IMR-90 (cell line): ENCODE results near the gene MYO10. TPM values are rescaled to one million over a fixed set of nuclear protein-coding genes. Genes with fewer than 3 reads are reported as not detected.

Source experiments
- ATAC-seq: fragments of 200-7000 bp; cut with Tn5 transposase; 2 replicates; pipeline ENCODE4 v1.9.1; 2020; ENCODE audit warnings: low read depth, mild to moderate bottlenecking, moderate library complexity
- BruUV-seq: library from RNA; stranded (reverse); fragments of 400-500 nt; replicated peaks from 2 replicates; lab custom pipeline; 2021; lab: Mats Ljungman, UMichigan
- CTCF ChIA-PET: fragments of 300-600 bp; formaldehyde crosslinking; extraction: SDS; loops from one replicate; lab custom pipeline; 2021; ENCODE audit warnings: antibody characterized with exemption; lab: Yijun Ruan, JAX
- POLR2A ChIA-PET: fragments of 300-600 bp; sonication (Branson Sonifier 250); formaldehyde crosslinking; loops from one replicate; lab custom pipeline; 2022; ENCODE audit warnings: antibody characterized with exemption; ENCODE audit not compliant: unreplicated experiment; lab: Charles Lee
- DNase-seq: peaks from one replicate; pipeline ENCODE4 v3.0.0; 2013
- H2AFZ ChIP-seq: replicated peaks from 2 replicates; pipeline ENCODE3; 2013; ENCODE audit warnings: low read length, mild to moderate bottlenecking; ENCODE audit not compliant: poor library complexity
- H2AK5ac ChIP-seq: 2 replicates; pipeline ENCODE4 v1.6.1; 2013; ENCODE audit warnings: low read depth, low read length, inconsistent platforms
- H2AK9ac ChIP-seq: replicated peaks from 2 replicates; pipeline ENCODE3; 2013; ENCODE audit warnings: mild to moderate bottlenecking, low read depth, low read length, moderate library complexity; ENCODE audit not compliant: poor library complexity
- H2BK120ac ChIP-seq: 2 replicates; pipeline ENCODE4 v1.6.1; 2013; ENCODE audit warnings: low read depth, low read length, inconsistent platforms
- H2BK15ac ChIP-seq: 3 replicates; pipeline ENCODE4 v1.6.1; 2013; ENCODE audit warnings: low read depth, low read length, inconsistent platforms
- H2BK20ac ChIP-seq: 2 replicates; pipeline ENCODE4 v1.6.1; 2013; ENCODE audit warnings: low read depth, mild to moderate bottlenecking, inconsistent platforms, low read length, moderate library complexity
- H2BK5ac ChIP-seq: 2 replicates; pipeline ENCODE4 v1.6.1; 2013; ENCODE audit warnings: mild to moderate bottlenecking, low read depth, low read length, inconsistent platforms; ENCODE audit not compliant: poor library complexity, severe bottlenecking
- H3K14ac ChIP-seq: replicated peaks from 2 replicates; pipeline ENCODE4 v1.6.1; 2013; ENCODE audit warnings: low read depth, low read length, inconsistent platforms
- H3K18ac ChIP-seq: 2 replicates; pipeline ENCODE4 v1.6.1; 2013; ENCODE audit warnings: low read depth, low read length, control low read depth
- H3K23ac ChIP-seq: 2 replicates; pipeline ENCODE4 v1.6.1; 2013; ENCODE audit warnings: low read depth, low read length, inconsistent platforms
- H3K27ac ChIP-seq: 2 replicates; pipeline ENCODE4 v1.5.1; 2013; ENCODE audit warnings: mild to moderate bottlenecking, control low read depth, low read length; ENCODE audit not compliant: insufficient read depth
- H3K27me3 ChIP-seq: 2 replicates; pipeline ENCODE4 v1.6.1; 2013; ENCODE audit warnings: low read length; ENCODE audit not compliant: control insufficient read depth, insufficient read depth
- H3K36me3 ChIP-seq: 2 replicates; pipeline ENCODE4 v1.6.1; 2013; ENCODE audit warnings: low read length, mixed read lengths; ENCODE audit not compliant: control insufficient read depth, insufficient read depth
- H3K4ac ChIP-seq: 2 replicates; pipeline ENCODE4 v1.6.1; 2013; ENCODE audit warnings: low read depth, low read length, inconsistent platforms
- H3K4me1 ChIP-seq: 2 replicates; pipeline ENCODE4 v1.6.1; 2013; ENCODE audit warnings: low read length, mixed read lengths; ENCODE audit not compliant: control insufficient read depth, insufficient read depth
- H3K4me2 ChIP-seq: 2 replicates; pipeline ENCODE4 v1.6.1; 2013; ENCODE audit warnings: low read depth, mild to moderate bottlenecking, control low read depth, low read length, moderate library complexity
- H3K4me3 ChIP-seq: 2 replicates; pipeline ENCODE4 v1.5.1; 2013; ENCODE audit warnings: low read depth, mild to moderate bottlenecking, control low read depth, low read length, moderate library complexity; ENCODE audit not compliant: insufficient read depth
- H3K56ac ChIP-seq: 2 replicates; pipeline ENCODE4 v1.6.1; 2013; ENCODE audit warnings: low read length, inconsistent platforms; ENCODE audit not compliant: insufficient read depth; ENCODE audit errors: extremely low read depth
- H3K79me1 ChIP-seq, 2 experiments: 2 replicates each; pipeline ENCODE4 v1.6.1; 2013; ENCODE audit warnings: low read length in 2 of 2, inconsistent platforms in 1 of 2, low read depth in 1 of 2
- H3K9ac ChIP-seq: 2 replicates; pipeline ENCODE4 v1.6.1; 2013; ENCODE audit warnings: low read depth, low read length, control low read depth
- H3K9me1 ChIP-seq: 2 replicates; pipeline ENCODE4 v1.6.1; 2013; ENCODE audit warnings: low read length, inconsistent platforms; ENCODE audit not compliant: insufficient read depth
- H3K9me3 ChIP-seq: 2 replicates; pipeline ENCODE4 v1.6.1; 2013; ENCODE audit warnings: low read length; ENCODE audit not compliant: control insufficient read depth, insufficient read depth
- H4K20me1 ChIP-seq: 2 replicates; pipeline ENCODE4 v1.6.1; 2013; ENCODE audit warnings: low read length, inconsistent platforms; ENCODE audit not compliant: insufficient read depth
- H4K5ac ChIP-seq: 2 replicates; pipeline ENCODE4 v1.6.1; 2013; ENCODE audit warnings: mild to moderate bottlenecking, low read depth, low read length, control low read depth
- H4K8ac ChIP-seq, 2 experiments: 2 replicates each; pipeline ENCODE4 v1.6.1; 2013; ENCODE audit warnings: low read depth in 2 of 2, low read length in 2 of 2, control low read depth in 1 of 2, inconsistent platforms in 1 of 2
- H4K91ac ChIP-seq: 2 replicates; pipeline ENCODE4 v1.6.1; 2013; ENCODE audit warnings: low read depth, low read length, inconsistent platforms; ENCODE audit not compliant: insufficient read depth
- BHLHE40 ChIP-seq: fragments of 150-350 bp; IDR thresholded peaks from 2 replicates; pipeline ENCODE4 v1.6.1; 2016; ENCODE audit warnings: mild to moderate bottlenecking, low read depth, low read length
- CHD1 ChIP-seq: IDR thresholded peaks from 2 replicates; pipeline ENCODE4 v1.6.1; 2012; ENCODE audit warnings: low read depth, low read length, improper control_type of control experiment
- CTCF ChIP-seq: conservative IDR thresholded peaks from 2 replicates; pipeline ENCODE4 v1.5.1; 2012; ENCODE audit warnings: mild to moderate bottlenecking, low read depth, low read length, improper control_type of control experiment
- MAFK ChIP-seq: IDR thresholded peaks from 2 replicates; pipeline ENCODE4 v1.6.1; 2012; ENCODE audit warnings: low read depth, low read length, improper control_type of control experiment
- MAZ ChIP-seq: IDR thresholded peaks from 2 replicates; pipeline ENCODE4 v1.6.1; 2012; ENCODE audit warnings: low read depth, mild to moderate bottlenecking, low read length, improper control_type of control experiment, moderate library complexity, borderline replicate concordance
- MXI1 ChIP-seq: IDR thresholded peaks from 2 replicates; pipeline ENCODE4 v1.6.1; 2012; ENCODE audit warnings: low read depth, mild to moderate bottlenecking, low read length, moderate library complexity, borderline replicate concordance
- NFE2L2 ChIP-seq: fragments of 150-350 bp; IDR thresholded peaks from 2 replicates; pipeline ENCODE4 v1.6.1; 2016; ENCODE audit warnings: low read depth, mild to moderate bottlenecking, low read length
- POLR2A ChIP-seq: IDR thresholded peaks from 2 replicates; pipeline ENCODE4 v1.6.1; 2012; ENCODE audit warnings: mild to moderate bottlenecking, low read depth, low read length
- RCOR1 ChIP-seq: IDR thresholded peaks from 2 replicates; pipeline ENCODE4 v1.6.1; 2012; ENCODE audit warnings: mild to moderate bottlenecking, low read length, improper control_type of control experiment; ENCODE audit not compliant: insufficient replicate concordance
- RFX5 ChIP-seq: IDR thresholded peaks from 2 replicates; pipeline ENCODE4 v1.8.0; 2012; ENCODE audit warnings: low read depth, mild to moderate bottlenecking, low read length, moderate library complexity
- USF2 ChIP-seq: fragments of 150-350 bp; IDR thresholded peaks from 2 replicates; pipeline ENCODE4 v1.6.1; 2017; ENCODE audit warnings: mild to moderate bottlenecking, antibody characterized with exemption, low read length, low read depth
- WGBS, 2 experiments: methylation state at CpG; one replicate each; pipeline versions ENCODE4 v1.1.5 to v1.1.7; 2013; ENCODE audit warnings: missing lambda C conversion rate in 2 of 2; ENCODE audit not compliant: insufficient read length in 1 of 2; ENCODE audit errors: extremely low coverage in 2 of 2; 5-methylcytosine and 5-hydroxymethylcytosine counted together
- dilution Hi-C: fragments of 300-500 bp; cut with HindIII; formaldehyde crosslinking; loops from one replicate; pipeline ENCODE4 v1.14.3; 2018; ENCODE audit warnings: low sequenced_read_pairs; ENCODE audit not compliant: unreplicated experiment
- in situ Hi-C: fragments of 300-500 bp; cut with MboI; formaldehyde crosslinking; loops from 3 replicates; pipeline ENCODE4 v1.14.3; 2019; ENCODE audit warnings: low sequenced_read_pairs, inconsistent platforms, mixed read lengths
- intact Hi-C: fragments of 100-400 bp; cut with micrococcal nuclease; formaldehyde crosslinking; loops from 2 replicates; pipeline ENCODE4 v1.10.0; 2022
- polyA plus RNA-seq, 3 experiments: library from polyadenylated mRNA; depleted of rRNA; stranded (reverse); fragments of >200 nt; gene quantifications; 2 replicates each; pipeline ENCODE4 v1.2.3, GENCODE V29; 2012; ENCODE audit warnings: low replicate concordance in 1 of 3
- total RNA-seq: library from RNA; depleted of rRNA; stranded (reverse); fragments of >200 nt; gene quantifications from 2 replicates; pipeline ENCODE4 v1.2.3, GENCODE V29; 2012

MYO10 gene
- total and polyA plus RNA-seq, 2 of the 4 experiments (the other 2 are of a cell fraction) = 39.9 to 115 TPM

GRCh38 chr5:16704945-16705344, 231.1 kb downstream of the MYO10 start:
- Histone ChIP-seq H3K9me1 (peaks cover 7% of the 10 kb centered on the region), H3K79me1 (peaks cover 20 to 70% of the 10 kb centered on the region in 2 experiments), H3K4me2 (no peak overlapping the region), H3K36me3 (peaks cover 70% of the 10 kb centered on the region), H3K23ac (no peak overlapping the region), H2BK5ac (no peak overlapping the region), H4K20me1 (peaks cover 38% of the 10 kb centered on the region), H2AK9ac (no peak overlapping the region), H3K4ac (no peak overlapping the region), H4K91ac (no peak overlapping the region), H2BK120ac (no peak overlapping the region), H3K27me3 (no peaks in the 10 kb centered on the region), H3K14ac (no peak overlapping the region), H3K9me3 (no peaks in the 10 kb centered on the region), H3K18ac (no peak overlapping the region), H3K56ac (no peak overlapping the region), H2BK20ac (no peak overlapping the region), H2AFZ (no peak overlapping the region), H2BK15ac (no peak overlapping the region), H3K9ac (no peak overlapping the region), H3K27ac (no peak overlapping the region), H4K5ac (no peak overlapping the region), H4K8ac (no peak overlapping the region), H2AK5ac (no peak overlapping the region), H3K4me3 (no peak overlapping the region), H3K4me1 (peaks cover under 1% of the 10 kb centered on the region)
- no peak for ATAC-seq
- intact Hi-C loops = no loop called here
- in situ Hi-C loops = no loop called here
- TF ChIP-seq USF2 = no peak
- TF ChIP-seq CHD1 = no peak
- TF ChIP-seq BHLHE40 = no peak
- no peak for TF ChIP-seq NFE2L2
- TF ChIP-seq POLR2A = no peak
- no peak for TF ChIP-seq MXI1
- TF ChIP-seq RFX5 = no peak
- no peak for TF ChIP-seq MAFK
- no peak for TF ChIP-seq CTCF
- TF ChIP-seq RCOR1 = no peak
- no peak for TF ChIP-seq MAZ
- no TSS peak for BruUV-seq
- ChIA-PET CTCF (no interaction called here), POLR2A (no interaction called here)
- DNase-seq = no peak
- dilution Hi-C loops = no loop called here
- 67% methylated on average over 1 of the region's 4 CpGs; no CpG with 5 or more reads in 1 of the 2 experiments for WGBS, 2 experiments
